NB4 (cell line): Measurements from ENCODE around the gene NOC2L.

Source experiments
- CTCF ChIP-seq: IDR thresholded peaks from one replicate; pipeline ENCODE4 v1.5.1; 2012; ENCODE audit warnings: low read depth, low read length
- MAX ChIP-seq: IDR thresholded peaks from 2 replicates; pipeline ENCODE4 v1.6.1; 2011; ENCODE audit warnings: low read depth, low read length
- MYC ChIP-seq: IDR thresholded peaks from 2 replicates; pipeline ENCODE4 v1.6.1; 2011; ENCODE audit warnings: low read depth, low read length
- POLR2A ChIP-seq: IDR thresholded peaks from 2 replicates; pipeline ENCODE4 v1.6.1; 2011; ENCODE audit warnings: mild to moderate bottlenecking; ENCODE audit not compliant: insufficient read length; ENCODE audit errors: extremely low read depth

- no peak for TF ChIP-seq CTCF
- no peak for TF ChIP-seq POLR2A
- TF ChIP-seq MAX, result no peak
- no peak for TF ChIP-seq MYC
Measured at GRCh38 chr1:954927-955326, 4.1 kb downstream of the NOC2L start.
